ENCODE measurements around the gene TCF25.
"Not testable (repeated sequence)": the region's sequence is repeated elsewhere in the genome, so short reads cannot be mapped to it uniquely, and the experiment has no call there.

Gene TCF25

GRCh38 chr16:89915303-89916232 is 42.2 kb downstream of the TCF25 start:
- intact Hi-C loops (cut with DNase I) = no loop called here
- DNase-seq = peak in 3 of 10 donors; percentile 34 to 46 (median 41)

- intact Hi-C loops (cut with DNase I) = no loop called here
- DNase-seq = peak in 8 of 10 donors; percentile 36 to 91 (median 63)
Observed at GRCh38 chr16:89917773-89918452, 44.5 kb downstream of the TCF25 start.

GRCh38 chr16:89918453-89919347 is 45.3 kb downstream of the TCF25 start, which contains the start of gene MC1R:
Gene MC1R (plus strand): TSS chr16:89918862. CDS start chr16:89919259, 397 bp downstream.
- DNase-seq = no peak
- intact Hi-C loops (cut with DNase I) = no loop called here

- intact Hi-C loops (cut with DNase I) = no loop called here
- no peak for DNase-seq
Observed at GRCh38 chr16:89919535-89920406, 46.4 kb downstream of the TCF25 start.

DNA sequence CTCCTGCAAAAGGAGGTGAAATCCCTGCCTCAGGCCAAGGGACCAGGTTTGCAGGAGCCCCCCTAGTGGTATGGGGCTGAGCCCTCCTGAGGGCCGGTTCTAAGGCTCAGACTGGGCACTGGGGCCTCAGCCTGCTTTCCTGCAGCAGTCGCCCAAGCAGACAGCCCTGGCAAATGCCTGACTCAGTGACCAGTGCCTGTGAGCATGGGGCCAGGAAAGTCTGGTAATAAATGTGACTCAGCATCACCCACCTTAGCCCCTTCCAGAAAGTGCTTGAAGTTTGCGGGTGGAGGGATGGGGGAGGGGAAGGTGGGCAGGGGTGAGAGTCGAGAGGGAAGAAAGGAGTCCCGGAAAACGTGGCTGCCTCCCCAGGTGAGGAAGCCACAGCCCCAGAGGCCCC is 47.3 kb downstream of the TCF25 start:
- intact Hi-C loops (cut with DNase I) = no loop called here
- no peak for DNase-seq

DNA sequence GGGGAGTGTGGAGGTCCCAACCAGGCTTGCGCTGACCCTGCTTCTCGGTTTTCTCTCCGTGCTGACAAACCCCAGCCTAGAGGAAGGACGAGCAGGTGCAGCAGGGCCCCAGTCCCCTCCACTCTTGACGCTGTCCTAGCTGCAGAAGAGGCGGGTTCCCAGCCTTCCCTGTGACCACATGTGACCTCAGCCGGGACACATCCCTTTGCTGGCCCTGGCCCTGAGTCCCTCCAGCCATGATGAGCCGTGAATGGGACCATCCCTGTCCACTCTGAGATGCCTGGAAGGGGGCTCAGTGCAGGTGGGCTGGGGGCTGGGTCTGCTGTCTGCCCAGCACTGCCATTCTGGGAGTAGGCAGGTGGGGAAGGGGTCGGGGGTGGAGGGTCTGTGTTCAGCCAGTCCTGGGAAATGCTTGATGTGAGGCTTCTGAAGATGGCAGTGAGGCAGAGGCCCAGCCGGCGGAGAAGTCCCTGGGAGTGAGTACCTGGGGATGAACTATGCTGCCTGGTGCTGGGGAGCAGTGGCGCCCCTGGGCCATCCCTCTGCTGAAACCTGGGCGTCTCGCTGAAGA is 47.8 kb downstream of the TCF25 start:
- intact Hi-C loops (cut with DNase I) = no loop called here

DNA sequence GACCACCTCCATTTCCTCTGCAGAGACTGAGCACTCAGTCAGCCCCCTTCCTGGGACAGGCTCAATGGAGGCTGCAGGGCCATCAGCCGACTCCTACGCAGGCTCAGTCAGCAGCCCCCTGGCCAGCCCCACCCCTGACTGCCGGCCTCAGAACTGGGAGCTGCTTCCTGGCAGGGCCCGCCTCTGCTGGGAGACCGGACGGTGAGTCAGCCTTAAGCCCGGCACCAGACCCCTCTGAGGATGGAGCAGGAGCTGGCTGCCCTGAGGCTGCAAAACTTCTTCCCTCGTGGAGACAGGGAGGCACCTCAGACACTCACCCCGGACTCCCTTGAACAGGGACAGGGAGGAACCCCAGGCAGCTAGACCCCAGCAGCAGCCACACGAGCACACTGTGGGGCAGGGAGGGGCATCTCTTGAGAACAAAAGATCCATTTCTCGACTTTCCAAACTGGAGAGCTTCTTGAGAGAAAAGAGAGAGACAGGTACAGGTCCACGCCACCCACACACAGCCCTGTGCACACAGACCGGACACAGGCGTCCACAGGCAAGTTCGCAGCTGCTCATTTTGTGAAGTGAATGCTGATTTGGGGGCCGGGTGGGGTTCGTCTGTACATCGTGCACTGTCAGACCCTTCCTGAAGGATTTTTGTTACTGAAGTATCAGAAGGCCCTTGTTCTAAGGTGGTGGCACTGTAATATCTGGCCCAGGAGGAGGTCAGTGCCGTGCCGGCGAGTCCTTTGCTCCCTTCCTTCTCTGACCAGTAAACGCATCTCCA is 48.5 kb downstream of the TCF25 start:
- intact Hi-C loops (cut with DNase I) = no loop called here
- peak in 1 of 10 donors; percentile 91 for DNase-seq

More for the DNA sequence above, 47.8 kb downstream of the TCF25 start:
- DNase-seq = peak in 1 of 10 donors; percentile 47

DNA sequence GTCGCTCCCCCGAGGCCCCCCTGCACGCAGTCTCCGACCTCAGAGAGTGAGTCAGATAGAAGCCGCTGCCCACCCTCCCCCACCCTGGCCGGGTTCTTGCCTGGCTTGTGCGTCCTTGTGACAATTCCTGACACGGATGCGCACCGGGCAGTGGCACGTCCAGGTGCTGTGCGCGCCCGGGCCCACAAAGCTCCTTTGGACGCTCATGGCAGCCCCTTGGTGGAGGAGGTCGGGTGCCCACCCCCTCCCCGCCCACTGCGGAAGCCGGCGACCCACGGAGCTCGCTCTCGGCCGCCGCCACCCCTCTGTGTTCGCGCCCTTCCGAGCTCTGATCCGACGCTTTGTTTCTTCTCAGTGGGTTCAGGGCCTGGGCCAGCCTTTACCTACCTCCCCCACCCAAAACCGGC is 49.1 kb downstream of the TCF25 start:
- intact Hi-C loops (cut with DNase I) = no loop called here
- peak in 7 of 10 donors; percentile 35 to 93 (median 67) for DNase-seq

DNA sequence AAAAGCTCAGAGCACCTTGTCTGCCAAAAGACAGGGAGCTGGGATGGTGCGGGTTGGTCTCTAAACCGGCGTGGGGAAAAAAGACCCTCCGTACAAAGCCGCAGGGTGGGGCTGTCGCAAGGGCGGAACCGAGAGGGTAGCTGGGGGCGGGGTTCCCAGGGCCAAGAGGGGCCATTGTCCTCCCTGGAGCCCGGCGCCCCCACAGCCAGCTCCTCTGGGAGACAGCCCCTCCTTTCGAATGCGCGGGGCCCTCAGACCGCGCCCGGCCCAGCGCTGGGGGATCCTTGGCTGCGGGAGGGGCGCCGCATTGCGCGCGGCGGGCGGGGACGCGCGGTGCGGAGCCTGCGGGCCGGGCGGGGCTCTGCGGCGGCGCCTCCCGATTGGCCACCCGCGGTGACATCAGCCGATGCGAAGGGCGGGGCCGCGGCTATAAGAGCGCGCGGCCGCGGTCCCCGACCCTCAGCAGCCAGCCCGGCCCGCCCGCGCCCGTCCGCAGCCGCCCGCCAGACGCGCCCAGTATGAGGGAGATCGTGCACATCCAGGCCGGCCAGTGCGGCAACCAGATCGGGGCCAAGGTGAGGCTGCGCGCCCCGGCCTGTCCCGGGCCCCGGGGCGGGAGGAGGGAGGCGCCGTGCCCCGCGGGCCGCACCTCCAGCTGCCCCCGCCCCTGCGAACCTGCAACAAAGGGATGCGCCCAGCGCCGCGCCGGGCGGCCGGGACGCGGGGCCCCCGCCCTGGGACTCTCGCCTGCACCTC is 49.7 kb downstream of the TCF25 start, which contains the start of gene TUBB3:
Gene TUBB3, plus strand, starts transcription at position 459 of the 756 bp plus-strand sequence. Its CDS starts 60 bp downstream, at position 519.
- peak; percentile 52 to 98 (median 83) for DNase-seq

DNA sequence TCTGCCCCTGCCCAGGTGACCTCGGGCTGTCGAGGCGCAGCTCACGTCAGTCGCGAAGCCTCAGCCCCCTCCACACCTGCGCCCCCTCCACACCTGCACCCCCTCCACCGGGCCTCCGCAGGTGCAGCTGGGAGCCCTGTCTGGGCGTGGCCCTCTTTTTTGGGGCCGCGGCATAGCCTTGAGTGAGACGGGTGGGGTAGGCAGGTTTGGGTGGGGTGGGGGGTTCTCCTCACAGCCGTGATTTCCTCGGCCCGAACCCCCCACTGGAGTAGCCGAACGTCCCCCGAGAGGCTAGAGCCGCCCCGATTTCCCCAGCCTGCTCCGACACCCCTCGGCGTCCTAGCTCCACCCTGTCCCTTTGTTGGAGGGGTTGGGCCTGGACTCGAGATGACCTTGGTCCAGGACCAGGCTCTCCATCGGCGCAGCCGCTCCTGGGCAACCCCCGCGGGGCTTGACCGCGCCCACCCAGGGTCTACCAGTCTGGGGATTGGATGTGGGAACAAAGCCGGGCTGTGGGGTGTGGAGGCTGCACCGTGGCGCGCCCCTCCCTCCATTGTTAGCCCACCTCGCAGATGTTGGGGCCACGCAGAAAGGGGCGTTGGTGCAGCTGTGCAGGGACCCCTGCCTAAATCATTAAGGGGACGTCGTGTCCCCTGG is 50.4 kb downstream of the TCF25 start:
- DNase-seq = no peak
- intact Hi-C loops (cut with DNase I) = no loop called here

More for the DNA sequence above, 49.7 kb downstream of the TCF25 start, which contains the start of gene TUBB3:
- intact Hi-C loops (cut with DNase I) = no loop called here

- peak in 4 of 10 donors; percentile 33 to 93 (median 40) for DNase-seq
- intact Hi-C loops (cut with DNase I) = no loop called here
Observed at GRCh38 chr16:89924297-89924924, 51.0 kb downstream of the TCF25 start.

GRCh38 chr16:89924925-89925307 is 51.5 kb downstream of the TCF25 start:
- no peak for DNase-seq
- intact Hi-C loops (cut with DNase I) = no loop called here

GRCh38 chr16:89925596-89926079 is 52.2 kb downstream of the TCF25 start:
- peak in 1 of 10 donors; percentile 90 for DNase-seq

GRCh38 chr16:89931305-89931896 is 58.0 kb downstream of the TCF25 start:
- intact Hi-C loops (cut with DNase I) = no loop called here

More at GRCh38 chr16:89925596-89926079, 52.2 kb downstream of the TCF25 start:
- intact Hi-C loops (cut with DNase I) = no loop called here

GRCh38 chr16:89931964-89932363 is 58.6 kb downstream of the TCF25 start:
- DNase-seq = no peak
- intact Hi-C loops (cut with DNase I) = no loop called here

More at GRCh38 chr16:89931305-89931896, 58.0 kb downstream of the TCF25 start:
- peak in 1 of 10 donors; percentile 73 for DNase-seq

DNA sequence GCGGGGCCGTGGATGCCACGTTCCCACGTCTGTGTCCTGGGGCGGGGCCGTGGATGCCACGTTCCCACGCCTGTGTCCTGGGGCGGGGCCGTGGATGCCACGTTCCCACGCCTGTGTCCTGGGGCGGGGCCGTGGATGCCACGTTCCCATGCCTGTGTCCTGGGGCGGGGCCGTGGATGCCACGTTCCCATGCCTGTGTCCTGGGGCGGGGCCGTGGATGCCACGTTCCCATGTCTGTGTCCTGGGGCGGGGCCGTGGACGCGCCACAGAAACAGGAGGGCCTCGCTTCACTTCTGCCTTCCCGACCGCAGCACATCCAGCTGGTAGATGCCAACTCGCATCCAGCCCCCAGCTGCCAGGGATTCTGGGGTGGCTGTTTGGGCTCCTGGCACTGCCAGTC is 60.6 kb downstream of the TCF25 start:
- intact Hi-C loops (cut with DNase I); DNase-seq: not testable (repeated sequence)

All from posterior cingulate gyrus (tissue), 11 donors.